HT-29 (cell line): Measurements from ENCODE around the gene PGPEP1. TPM values are rescaled to one million over a fixed set of nuclear protein-coding genes. Genes with fewer than 3 reads are reported as not detected.

Source experiments
- DNase-seq: peaks from one replicate; pipeline ENCODE4 v3.0.0-alpha.2; 2015; ENCODE audit warnings: low spot score
- total RNA-seq: library from RNA; depleted of rRNA; stranded (reverse); fragments of >200 nt; shearing (Covaris generic); gene quantifications from 2 replicates; pipeline ENCODE4 v1.2.3, GENCODE V29; 2014; rRNA removed

The PGPEP1 gene
- 13.6 and 18.9 TPM in 2 replicates for total RNA-seq

DNA sequence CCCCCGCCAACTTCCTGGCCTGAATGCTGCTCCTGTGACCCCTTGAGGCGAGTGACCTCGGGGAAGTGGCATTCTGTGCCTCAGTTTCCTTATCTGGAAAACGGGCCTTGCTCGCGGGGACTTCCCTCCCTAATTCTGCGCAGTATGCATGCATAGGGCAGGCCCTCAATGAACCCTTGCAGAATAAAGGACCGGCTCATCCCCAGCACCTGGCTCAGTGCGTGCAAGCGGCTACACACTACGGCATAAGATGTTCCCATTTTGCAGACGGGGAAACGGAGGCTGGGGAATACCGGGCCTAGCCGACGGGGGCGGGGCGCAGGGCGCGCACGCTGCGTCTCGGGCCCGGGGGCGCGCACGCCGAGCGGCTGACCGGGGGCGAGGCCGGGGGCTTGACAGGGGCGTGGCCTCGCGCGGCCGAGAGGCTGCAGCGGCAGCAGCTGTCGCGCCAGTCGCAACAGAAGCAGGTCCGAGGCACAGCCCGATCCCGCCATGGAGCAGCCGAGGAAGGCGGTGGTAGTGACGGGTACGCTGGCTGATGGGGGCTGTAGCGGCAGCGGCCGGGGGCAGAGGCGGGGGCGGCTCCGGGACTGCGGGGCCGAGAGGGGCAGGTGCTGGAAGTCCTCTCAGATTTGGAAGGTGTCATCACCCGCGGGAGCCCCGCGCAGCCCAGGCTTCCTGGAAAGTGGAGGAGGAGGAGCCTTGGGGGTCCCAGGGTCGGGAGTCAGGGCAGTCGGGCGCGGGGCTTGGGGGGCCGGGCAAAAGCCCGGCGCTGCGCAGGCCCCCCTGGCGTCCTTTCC is at the start of gene PGPEP1:
Gene PGPEP1, plus strand, starts transcription at position 409 of the 800 bp plus-strand sequence. Its CDS starts 84 bp downstream, at position 493.
- peak; percentile 45 for DNase-seq

DNA sequence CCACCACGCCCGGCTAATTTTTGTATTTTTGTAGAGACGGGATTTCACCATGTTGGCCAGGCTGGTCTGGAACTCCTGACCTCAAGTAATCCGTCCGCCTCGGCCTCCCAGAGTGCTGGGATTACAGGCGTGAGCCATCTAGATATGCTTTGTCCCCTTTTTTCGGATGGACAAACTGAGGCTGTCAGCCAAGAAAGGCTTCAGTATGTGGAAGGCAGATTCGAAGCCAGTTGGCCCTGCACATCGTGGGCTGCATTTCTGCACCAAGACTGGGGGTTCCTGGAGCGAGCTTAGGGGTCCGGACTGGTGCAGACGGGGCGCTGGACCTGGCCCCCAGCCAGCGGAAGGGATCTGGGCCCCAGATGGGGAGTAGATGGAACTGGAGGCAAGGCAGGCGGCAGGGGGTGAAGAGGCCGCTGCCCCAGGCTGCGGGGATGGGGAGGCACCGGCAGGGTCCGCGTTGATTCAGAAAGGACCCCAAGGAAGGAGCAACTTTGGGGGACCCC is 49.3 kb upstream of the PGPEP1 start:
- DNase-seq: no peak

DNA sequence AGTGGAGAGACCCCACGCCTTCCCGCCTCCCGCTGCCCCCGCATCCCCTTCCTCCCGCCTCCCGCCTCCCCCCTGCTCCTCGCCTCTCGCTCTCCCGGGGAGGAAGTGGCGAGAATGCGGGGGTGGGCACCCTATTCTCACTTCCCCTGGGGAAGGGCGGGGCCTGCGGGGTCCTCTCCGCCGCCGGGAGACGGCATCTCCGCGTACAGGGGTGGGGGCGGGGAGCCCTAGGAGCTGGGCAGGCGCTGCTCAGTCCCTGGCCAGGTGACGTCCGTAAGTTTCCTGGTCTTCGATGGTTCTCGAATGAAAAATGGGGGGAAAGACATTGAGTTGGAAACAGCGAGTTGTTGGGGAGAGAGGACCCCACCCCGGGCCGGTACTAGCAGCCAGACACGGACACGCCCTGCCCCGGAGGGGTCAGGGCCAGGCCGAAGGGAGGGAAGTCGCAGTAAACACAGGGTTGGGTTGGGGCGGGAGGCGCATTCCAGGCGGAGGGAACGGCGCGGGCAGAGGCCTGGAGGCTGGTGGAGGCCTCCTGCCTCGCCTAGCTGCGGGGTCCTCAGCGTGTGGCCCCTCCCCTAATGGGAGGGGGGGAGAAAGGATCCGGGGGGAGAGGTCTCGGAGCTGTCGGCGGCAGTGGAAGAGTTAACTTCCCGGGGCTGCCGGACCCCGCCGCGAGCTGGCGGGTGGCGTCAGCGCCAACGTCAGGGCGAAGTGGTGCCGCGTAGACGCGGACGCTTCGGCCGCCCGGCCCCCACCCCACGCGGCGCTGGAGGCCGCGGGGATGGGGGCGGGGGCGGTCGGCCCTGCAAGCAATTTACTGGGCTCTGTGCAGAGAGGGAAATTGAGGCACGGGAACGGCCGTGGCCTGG is 48.6 kb upstream of the PGPEP1 start:
- peak; percentile 56 for DNase-seq

DNA sequence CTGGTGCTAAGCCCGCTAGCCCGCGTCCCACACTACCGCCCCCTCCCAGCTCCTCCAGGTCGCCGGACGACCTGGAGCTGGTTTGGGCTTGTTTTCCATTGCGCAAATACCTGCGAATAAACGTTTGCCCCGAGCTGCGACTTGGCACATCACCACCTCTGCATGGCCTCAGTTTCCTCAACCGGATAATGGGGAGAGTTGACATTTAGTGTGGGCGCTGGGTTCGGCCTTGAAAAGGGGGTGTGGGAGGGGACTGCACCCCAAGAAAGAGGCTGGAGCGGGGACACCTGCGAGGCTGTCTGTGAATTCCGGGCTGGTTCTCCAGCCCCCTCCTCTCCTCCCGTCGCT is 48.0 kb upstream of the PGPEP1 start:
- peak; percentile 8 for DNase-seq

DNA sequence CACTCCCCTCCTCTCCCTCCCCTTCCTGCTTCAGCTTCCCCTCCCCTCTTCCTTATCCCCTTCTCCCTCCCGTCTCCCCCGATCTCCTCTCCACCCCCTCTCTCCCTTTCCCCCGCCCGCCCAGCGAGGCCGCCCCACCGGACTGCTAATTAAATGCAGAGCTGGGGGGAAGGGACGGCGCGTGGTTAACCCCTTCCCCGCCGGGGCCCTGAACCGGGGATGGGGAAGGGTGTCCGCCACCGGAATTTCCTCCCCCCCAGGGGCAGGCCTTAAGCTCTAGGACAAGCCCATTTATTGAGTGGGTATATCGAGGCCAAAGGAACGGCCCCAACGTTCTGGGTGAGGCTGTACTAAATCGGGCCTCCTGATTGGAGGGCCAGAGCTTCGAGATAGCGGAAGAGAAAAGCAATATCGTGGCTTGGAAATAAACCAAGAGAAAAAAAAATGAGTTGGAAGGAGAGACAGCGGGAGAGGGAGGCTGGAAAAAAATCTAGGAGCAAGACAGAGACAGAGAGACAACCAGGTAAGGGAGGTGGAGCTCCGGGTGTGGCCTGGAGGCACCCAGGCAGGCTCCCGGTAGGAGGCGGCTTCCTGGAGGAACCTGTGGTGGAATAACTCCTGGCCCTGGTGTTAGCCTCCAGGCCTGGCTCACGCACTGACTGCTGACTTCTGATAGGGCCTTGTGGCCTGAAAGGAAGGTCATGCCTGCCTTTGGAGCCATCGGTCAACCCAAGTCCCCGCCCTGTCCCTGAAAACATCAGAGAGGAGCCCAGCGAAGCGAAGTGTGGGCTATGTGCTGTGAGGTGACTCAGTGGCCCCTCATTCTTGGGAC is 47.4 kb upstream of the PGPEP1 start:
- peak; percentile 15 for DNase-seq

DNA sequence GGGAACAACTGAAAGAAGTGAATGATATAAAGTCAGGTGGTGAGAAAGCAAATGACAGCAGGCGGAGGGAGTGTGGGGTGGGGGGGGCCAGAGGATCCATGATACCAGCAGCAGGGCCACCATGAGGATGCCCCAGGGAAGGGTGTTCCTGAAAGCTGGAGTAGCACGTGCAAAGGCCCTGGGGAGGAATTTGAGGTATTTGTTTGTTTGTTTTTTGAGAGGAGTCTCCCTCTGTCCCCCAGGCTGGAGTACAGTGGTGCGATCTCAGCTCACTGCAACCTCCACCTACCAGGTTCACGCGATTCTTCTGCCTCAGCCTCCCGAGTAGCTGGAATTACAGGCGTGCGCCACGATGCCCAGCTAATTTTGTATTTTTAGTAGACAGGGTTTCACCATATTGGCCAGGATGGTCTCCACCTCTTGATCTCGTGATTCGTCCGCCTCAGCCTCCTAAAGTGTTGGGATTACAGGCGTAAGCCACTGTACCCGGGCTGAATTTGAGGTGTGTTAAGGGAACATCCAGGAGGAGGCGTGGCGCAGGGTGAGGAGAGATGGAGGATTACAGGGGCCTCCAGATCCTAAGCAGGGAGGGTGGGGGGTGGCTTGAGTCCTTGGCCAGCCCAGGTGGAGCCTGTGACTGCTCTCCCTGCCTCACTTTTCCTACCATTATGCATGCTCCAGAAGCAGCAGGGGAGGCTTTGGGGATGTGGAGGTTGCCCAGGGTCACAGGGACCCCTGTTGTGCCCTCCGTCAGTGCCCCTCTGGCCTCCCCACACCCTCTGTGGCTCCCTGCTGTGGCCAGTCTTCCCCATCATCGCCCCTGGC is 46.5 kb upstream of the PGPEP1 start:
- DNase-seq: no peak

- peak; percentile 34 for DNase-seq
Observed at GRCh38 chr19:18294467-18294864, 45.9 kb upstream of the PGPEP1 start.

DNA sequence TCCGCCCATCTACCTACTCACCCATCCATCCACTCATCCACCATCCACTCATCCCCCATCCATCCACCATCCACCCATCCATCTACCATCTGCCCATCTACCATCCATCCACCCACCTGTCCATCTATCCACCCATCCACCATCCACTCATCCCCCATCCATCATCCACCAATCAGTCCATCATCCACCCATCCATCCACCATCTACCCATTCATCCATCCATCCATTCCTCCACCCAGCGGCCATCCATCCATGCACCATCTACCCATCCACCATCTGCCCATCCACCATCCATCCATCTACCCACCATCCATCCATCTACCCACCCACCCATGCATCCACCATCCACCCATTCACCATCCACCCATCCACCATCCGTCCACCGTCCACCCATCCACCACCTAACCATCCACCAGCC is 45.4 kb upstream of the PGPEP1 start:
- DNase-seq: no peak

- DNase-seq: no peak
Observed at GRCh38 chr19:18297308-18297707, 43.1 kb upstream of the PGPEP1 start.

- no peak for DNase-seq
Observed at GRCh38 chr19:18298601-18299000, 41.8 kb upstream of the PGPEP1 start.

- no peak for DNase-seq
Observed at GRCh38 chr19:18299654-18300053, 40.7 kb upstream of the PGPEP1 start.

- DNase-seq: peak; percentile 39
Observed at GRCh38 chr19:18300930-18301717, 39.3 kb upstream of the PGPEP1 start.

DNA sequence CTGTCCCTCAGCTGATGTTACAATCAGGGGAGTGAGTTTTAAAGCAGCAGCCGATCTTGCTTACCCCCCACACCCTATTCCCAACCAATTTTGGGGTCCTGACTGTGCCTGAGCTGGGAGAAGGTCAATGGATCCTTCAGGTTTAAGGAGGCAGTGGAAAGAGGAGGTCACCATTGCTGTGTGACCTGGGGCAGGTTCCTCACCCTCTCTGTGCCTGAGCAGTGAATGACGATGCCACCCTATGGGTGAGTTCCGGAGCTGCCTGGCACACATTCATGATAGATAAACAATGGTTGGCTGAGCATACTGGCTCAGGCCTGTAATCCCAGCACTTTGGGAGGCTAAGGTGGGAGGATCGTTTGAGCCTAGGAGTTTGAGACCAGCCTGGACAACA is 38.7 kb upstream of the PGPEP1 start:
- DNase-seq: no peak

- peak; percentile 12 for DNase-seq
Observed at GRCh38 chr19:18304208-18304457, 36.3 kb upstream of the PGPEP1 start.

DNA sequence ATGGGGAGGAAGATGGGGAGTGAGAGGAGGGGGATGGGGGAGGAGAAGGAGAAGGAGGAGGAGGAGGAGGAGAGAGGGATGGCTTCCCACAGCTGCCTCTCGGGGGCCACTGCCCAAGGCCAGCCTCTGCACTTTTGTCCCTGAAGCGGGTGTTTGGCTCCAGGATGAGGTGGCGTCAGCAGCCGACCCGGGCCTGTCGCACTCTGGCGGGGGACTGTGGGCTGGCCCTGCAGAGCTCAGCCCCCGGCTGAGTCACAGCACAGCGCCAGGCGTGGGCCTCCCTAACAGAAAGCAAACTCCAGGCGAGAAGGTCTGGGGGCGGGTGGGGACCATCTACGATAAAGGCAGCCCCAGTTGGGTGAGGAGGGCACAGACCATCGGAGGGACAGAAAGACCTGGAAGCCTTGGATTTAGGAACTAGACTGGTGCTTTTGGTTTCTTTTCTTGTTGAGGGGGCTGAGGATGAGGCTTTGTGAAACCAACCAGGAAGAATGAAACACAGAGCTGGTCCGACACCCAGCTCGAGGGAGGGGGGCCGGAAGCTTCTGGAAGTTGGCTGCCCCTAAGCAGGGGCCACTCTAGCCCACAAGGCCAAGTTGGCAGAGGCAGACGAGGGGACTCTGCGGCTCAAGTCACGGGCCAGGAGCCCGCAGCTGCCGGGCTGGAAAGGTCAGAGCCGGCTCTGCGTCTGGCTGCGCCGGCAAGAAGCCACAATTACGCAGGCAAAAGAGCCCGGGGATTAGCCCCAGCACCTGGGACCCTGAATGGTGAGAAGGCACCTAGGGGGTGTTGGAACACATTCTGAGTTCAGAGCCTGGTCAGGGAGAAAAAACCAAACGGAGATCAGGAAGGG is 35.7 kb upstream of the PGPEP1 start:
- peak; percentile 60 for DNase-seq

- no peak for DNase-seq
Observed at GRCh38 chr19:18306209-18306887, 34.0 kb upstream of the PGPEP1 start.

DNA sequence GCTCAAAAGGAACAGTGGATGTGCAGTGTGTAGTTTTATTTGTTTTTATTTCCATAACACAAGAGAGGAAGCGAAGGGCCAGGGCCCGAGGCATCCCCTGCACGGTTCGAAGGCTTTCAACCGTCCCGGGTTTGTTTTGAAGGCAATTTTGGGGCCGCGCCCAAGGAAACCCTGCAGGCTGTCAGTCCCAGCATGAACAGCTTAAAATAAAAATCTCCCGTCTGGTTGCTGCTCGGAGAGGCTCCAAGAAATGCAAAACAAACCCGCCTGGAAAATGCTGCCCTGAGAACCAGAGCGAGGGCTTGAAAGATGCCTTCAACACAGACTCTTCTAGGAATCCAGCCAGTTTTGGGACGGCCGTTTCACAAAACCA is 33.5 kb upstream of the PGPEP1 start:
- DNase-seq: no peak

GRCh38 chr19:18307271-18307681 is 33.1 kb upstream of the PGPEP1 start:
- no peak for DNase-seq
